Measurements from ENCODE around the gene SFSWAP.

DNA sequence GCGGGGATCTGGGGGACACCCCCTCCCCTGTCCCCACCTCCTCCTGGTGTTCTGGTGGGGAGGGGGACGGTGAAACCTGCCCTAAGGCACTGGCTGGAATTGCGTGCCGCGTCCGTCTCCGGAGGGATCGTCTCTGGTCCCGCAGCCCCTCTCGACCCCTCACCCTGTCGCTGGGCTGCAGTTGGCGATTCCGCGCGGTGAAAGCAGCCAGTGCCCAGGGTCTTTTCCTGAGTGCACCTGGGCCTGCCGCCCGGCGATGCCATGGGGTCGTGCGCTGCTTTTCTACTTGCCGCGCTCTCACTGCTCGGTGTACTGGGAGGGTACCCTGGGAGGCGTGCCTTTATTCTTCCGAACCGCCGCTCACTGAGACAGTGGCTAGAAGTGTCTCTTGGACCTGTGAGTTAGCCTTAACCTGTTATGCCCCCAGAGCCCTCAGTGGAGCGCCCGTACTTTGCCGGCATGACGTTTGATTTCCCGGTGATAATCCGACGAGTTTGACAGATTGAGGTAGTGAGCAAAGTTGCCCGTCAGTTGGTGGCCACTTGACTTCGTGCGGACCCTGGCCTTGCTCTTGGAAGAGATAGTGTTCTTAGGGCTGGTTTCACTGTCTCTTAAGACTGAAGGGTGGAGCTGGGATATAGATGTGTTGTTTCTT, 788 bp downstream of the SFSWAP start:
- TF ChIP-seq, protein P1, sequence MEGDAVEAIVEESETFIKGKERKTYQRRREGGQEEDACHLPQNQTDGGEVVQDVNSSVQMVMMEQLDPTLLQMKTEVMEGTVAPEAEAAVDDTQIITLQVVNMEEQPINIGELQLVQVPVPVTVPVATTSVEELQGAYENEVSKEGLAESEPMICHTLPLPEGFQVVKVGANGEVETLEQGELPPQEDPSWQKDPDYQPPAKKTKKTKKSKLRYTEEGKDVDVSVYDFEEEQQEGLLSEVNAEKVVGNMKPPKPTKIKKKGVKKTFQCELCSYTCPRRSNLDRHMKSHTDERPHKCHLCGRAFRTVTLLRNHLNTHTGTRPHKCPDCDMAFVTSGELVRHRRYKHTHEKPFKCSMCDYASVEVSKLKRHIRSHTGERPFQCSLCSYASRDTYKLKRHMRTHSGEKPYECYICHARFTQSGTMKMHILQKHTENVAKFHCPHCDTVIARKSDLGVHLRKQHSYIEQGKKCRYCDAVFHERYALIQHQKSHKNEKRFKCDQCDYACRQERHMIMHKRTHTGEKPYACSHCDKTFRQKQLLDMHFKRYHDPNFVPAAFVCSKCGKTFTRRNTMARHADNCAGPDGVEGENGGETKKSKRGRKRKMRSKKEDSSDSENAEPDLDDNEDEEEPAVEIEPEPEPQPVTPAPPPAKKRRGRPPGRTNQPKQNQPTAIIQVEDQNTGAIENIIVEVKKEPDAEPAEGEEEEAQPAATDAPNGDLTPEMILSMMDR (IDR thresholded peaks at IDR 0.05; ENCODE audit: insufficient read depth, low read length): no peak
- TF ChIP-seq POLR2AphosphoS5 (IDR thresholded peaks at IDR 0.05; ENCODE audit: low read depth) (no peak), SPI1 (IDR thresholded peaks at IDR 0.05; ENCODE audit: borderline replicate concordance, low read depth) (no peak)
- TF ChIP-seq, protein P2, sequence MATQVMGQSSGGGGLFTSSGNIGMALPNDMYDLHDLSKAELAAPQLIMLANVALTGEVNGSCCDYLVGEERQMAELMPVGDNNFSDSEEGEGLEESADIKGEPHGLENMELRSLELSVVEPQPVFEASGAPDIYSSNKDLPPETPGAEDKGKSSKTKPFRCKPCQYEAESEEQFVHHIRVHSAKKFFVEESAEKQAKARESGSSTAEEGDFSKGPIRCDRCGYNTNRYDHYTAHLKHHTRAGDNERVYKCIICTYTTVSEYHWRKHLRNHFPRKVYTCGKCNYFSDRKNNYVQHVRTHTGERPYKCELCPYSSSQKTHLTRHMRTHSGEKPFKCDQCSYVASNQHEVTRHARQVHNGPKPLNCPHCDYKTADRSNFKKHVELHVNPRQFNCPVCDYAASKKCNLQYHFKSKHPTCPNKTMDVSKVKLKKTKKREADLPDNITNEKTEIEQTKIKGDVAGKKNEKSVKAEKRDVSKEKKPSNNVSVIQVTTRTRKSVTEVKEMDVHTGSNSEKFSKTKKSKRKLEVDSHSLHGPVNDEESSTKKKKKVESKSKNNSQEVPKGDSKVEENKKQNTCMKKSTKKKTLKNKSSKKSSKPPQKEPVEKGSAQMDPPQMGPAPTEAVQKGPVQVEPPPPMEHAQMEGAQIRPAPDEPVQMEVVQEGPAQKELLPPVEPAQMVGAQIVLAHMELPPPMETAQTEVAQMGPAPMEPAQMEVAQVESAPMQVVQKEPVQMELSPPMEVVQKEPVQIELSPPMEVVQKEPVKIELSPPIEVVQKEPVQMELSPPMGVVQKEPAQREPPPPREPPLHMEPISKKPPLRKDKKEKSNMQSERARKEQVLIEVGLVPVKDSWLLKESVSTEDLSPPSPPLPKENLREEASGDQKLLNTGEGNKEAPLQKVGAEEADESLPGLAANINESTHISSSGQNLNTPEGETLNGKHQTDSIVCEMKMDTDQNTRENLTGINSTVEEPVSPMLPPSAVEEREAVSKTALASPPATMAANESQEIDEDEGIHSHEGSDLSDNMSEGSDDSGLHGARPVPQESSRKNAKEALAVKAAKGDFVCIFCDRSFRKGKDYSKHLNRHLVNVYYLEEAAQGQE (IDR thresholded peaks at IDR 0.05; ENCODE audit: insufficient replicate concordance, low read depth): no peak

Data from HL-60 (cell line).